Measurements from ENCODE around the gene PRPF6.

GRCh38 chr20:63966172-63966943 is 14.6 kb upstream of the PRPF6 start:
- TF ChIP-seq MIER3 (CRISPR knock-in tag; IDR thresholded peaks at IDR 0.05; ENCODE audit: borderline replicate concordance), result no peak
- TF ChIP-seq ZNF607 (CRISPR knock-in tag; IDR thresholded peaks at IDR 0.05; ENCODE audit: borderline replicate concordance), result no peak
- no peak for TF ChIP-seq MAX (IDR thresholded peaks at IDR 0.05)
- TF ChIP-seq CTCF (CRISPR knock-in tag; IDR thresholded peaks at IDR 0.05), result no peak
- TF ChIP-seq ZBTB34 (CRISPR knock-in tag; IDR thresholded peaks at IDR 0.05), result no peak
- TF ChIP-seq STAT6 (CRISPR knock-in tag; IDR thresholded peaks at IDR 0.05; ENCODE audit: borderline replicate concordance), result no peak
- TF ChIP-seq CEBPB (IDR thresholded peaks at IDR 0.05; ENCODE audit: borderline replicate concordance, low read depth, low read length), result no peak
- no peak for TF ChIP-seq ZNF639 (CRISPR knock-in tag; conservative IDR thresholded peaks at IDR 0.05)
- TF ChIP-seq ESRRA (CRISPR knock-in tag; IDR thresholded peaks at IDR 0.05; ENCODE audit: low read depth), result no peak
- no peak for TF ChIP-seq TAF1 (CRISPR knock-in tag; IDR thresholded peaks at IDR 0.05)
- no peak for TF ChIP-seq KDM4B (CRISPR knock-in tag; IDR thresholded peaks at IDR 0.05)
- no peak for TF ChIP-seq CENPT (CRISPR knock-in tag; IDR thresholded peaks at IDR 0.05; ENCODE audit: low read depth)
- no peak for TF ChIP-seq FOXK1 (CRISPR knock-in tag; IDR thresholded peaks at IDR 0.05; ENCODE audit: borderline replicate concordance, low read depth)

Measured in HepG2 (cell line).